Left renal pelvis (tissue), 4 donors: ENCODE measurements around the gene PRDM16. TPM values are rescaled to one million over a fixed set of nuclear protein-coding genes. Genes with fewer than 3 reads are reported as not detected.

ENCODE experiments used
- DNase-seq, 4 donors: peaks; one replicate each; pipeline ENCODE4 v3.0.0-alpha.2; 2013; ENCODE audit warnings: low read depth in 4 of 4, low spot score in 3 of 4
- polyA plus RNA-seq, 4 donors: library from polyadenylated mRNA; unstranded; fragments of 120-200 nt; gene quantifications; one replicate each; pipeline ENCODE4 v1.2.1, GENCODE V29; 2013; ENCODE audit not compliant: insufficient read length in 4 of 4

PRDM16 gene
- polyA plus RNA-seq, 4 donors = 1.1 to 11.1 (median 6.8) TPM

GRCh38 chr1:3051270-3052268 is 17.4 kb upstream of the PRDM16 start:
- no peak for DNase-seq

- no peak for DNase-seq
Measured at GRCh38 chr1:3052501-3052900, 16.5 kb upstream of the PRDM16 start.

GRCh38 chr1:3053366-3053980 is 15.5 kb upstream of the PRDM16 start:
- DNase-seq = no peak

- no peak for DNase-seq
Measured at GRCh38 chr1:3053986-3054385, 15.0 kb upstream of the PRDM16 start.

- DNase-seq = no peak
Measured at GRCh38 chr1:3054474-3054873, 14.5 kb upstream of the PRDM16 start.

GRCh38 chr1:3055051-3055450 is 14.0 kb upstream of the PRDM16 start:
- DNase-seq = no peak

- no peak for DNase-seq
Measured at GRCh38 chr1:3056641-3057040, 12.4 kb upstream of the PRDM16 start.

GRCh38 chr1:3058263-3059030 is 10.6 kb upstream of the PRDM16 start:
- no peak for DNase-seq

GRCh38 chr1:3060127-3060526 is 8.9 kb upstream of the PRDM16 start:
- DNase-seq = no peak

GRCh38 chr1:3060601-3061551 is 8.1 kb upstream of the PRDM16 start:
- DNase-seq = no peak

GRCh38 chr1:3061566-3061965 is 7.4 kb upstream of the PRDM16 start:
- no peak for DNase-seq

- DNase-seq = no peak
Measured at GRCh38 chr1:3061981-3062615, 6.9 kb upstream of the PRDM16 start.

GRCh38 chr1:3062616-3063378 is 6.2 kb upstream of the PRDM16 start:
- DNase-seq = no peak

- DNase-seq = no peak
Measured at GRCh38 chr1:3063379-3064295, 5.4 kb upstream of the PRDM16 start.

GRCh38 chr1:3064296-3064850 is 4.6 kb upstream of the PRDM16 start:
- no peak for DNase-seq

GRCh38 chr1:3064901-3065300 is 4.1 kb upstream of the PRDM16 start:
- DNase-seq = no peak

GRCh38 chr1:3065396-3065795 is 3.6 kb upstream of the PRDM16 start:
- DNase-seq = no peak
